IMR-90 (cell line): ENCODE measurements around the gene ABAT. TPM values are rescaled to one million over a fixed set of nuclear protein-coding genes. Genes with fewer than 3 reads are reported as not detected.

ENCODE experiments used
- ATAC-seq: fragments of 200-7000 bp; cut with Tn5 transposase; 2 replicates; pipeline ENCODE4 v1.9.1; 2020; ENCODE audit warnings: low read depth, mild to moderate bottlenecking, moderate library complexity
- BruUV-seq: library from RNA; stranded (reverse); fragments of 400-500 nt; replicated peaks from 2 replicates; lab custom pipeline; 2021; lab: Mats Ljungman, UMichigan
- CTCF ChIA-PET: fragments of 300-600 bp; formaldehyde crosslinking; extraction: SDS; loops from one replicate; lab custom pipeline; 2021; ENCODE audit warnings: antibody characterized with exemption; lab: Yijun Ruan, JAX
- POLR2A ChIA-PET: fragments of 300-600 bp; sonication (Branson Sonifier 250); formaldehyde crosslinking; loops from one replicate; lab custom pipeline; 2022; ENCODE audit warnings: antibody characterized with exemption; ENCODE audit not compliant: unreplicated experiment; lab: Charles Lee
- DNase-seq: peaks from one replicate; pipeline ENCODE4 v3.0.0; 2013
- H2AFZ ChIP-seq: replicated peaks from 2 replicates; pipeline ENCODE3; 2013; ENCODE audit warnings: low read length, mild to moderate bottlenecking; ENCODE audit not compliant: poor library complexity
- H2AK5ac ChIP-seq: 2 replicates; pipeline ENCODE4 v1.6.1; 2013; ENCODE audit warnings: low read depth, low read length, inconsistent platforms
- H2AK9ac ChIP-seq: replicated peaks from 2 replicates; pipeline ENCODE3; 2013; ENCODE audit warnings: mild to moderate bottlenecking, low read depth, low read length, moderate library complexity; ENCODE audit not compliant: poor library complexity
- H2BK120ac ChIP-seq: 2 replicates; pipeline ENCODE4 v1.6.1; 2013; ENCODE audit warnings: low read depth, low read length, inconsistent platforms
- H2BK15ac ChIP-seq: 3 replicates; pipeline ENCODE4 v1.6.1; 2013; ENCODE audit warnings: low read depth, low read length, inconsistent platforms
- H2BK20ac ChIP-seq: 2 replicates; pipeline ENCODE4 v1.6.1; 2013; ENCODE audit warnings: low read depth, mild to moderate bottlenecking, inconsistent platforms, low read length, moderate library complexity
- H2BK5ac ChIP-seq: 2 replicates; pipeline ENCODE4 v1.6.1; 2013; ENCODE audit warnings: mild to moderate bottlenecking, low read depth, low read length, inconsistent platforms; ENCODE audit not compliant: poor library complexity, severe bottlenecking
- H3K14ac ChIP-seq: replicated peaks from 2 replicates; pipeline ENCODE4 v1.6.1; 2013; ENCODE audit warnings: low read depth, low read length, inconsistent platforms
- H3K18ac ChIP-seq: 2 replicates; pipeline ENCODE4 v1.6.1; 2013; ENCODE audit warnings: low read depth, low read length, control low read depth
- H3K23ac ChIP-seq: 2 replicates; pipeline ENCODE4 v1.6.1; 2013; ENCODE audit warnings: low read depth, low read length, inconsistent platforms
- H3K27ac ChIP-seq: 2 replicates; pipeline ENCODE4 v1.5.1; 2013; ENCODE audit warnings: mild to moderate bottlenecking, control low read depth, low read length; ENCODE audit not compliant: insufficient read depth
- H3K27me3 ChIP-seq: 2 replicates; pipeline ENCODE4 v1.6.1; 2013; ENCODE audit warnings: low read length; ENCODE audit not compliant: control insufficient read depth, insufficient read depth
- H3K36me3 ChIP-seq: 2 replicates; pipeline ENCODE4 v1.6.1; 2013; ENCODE audit warnings: low read length, mixed read lengths; ENCODE audit not compliant: control insufficient read depth, insufficient read depth
- H3K4ac ChIP-seq: 2 replicates; pipeline ENCODE4 v1.6.1; 2013; ENCODE audit warnings: low read depth, low read length, inconsistent platforms
- H3K4me1 ChIP-seq: 2 replicates; pipeline ENCODE4 v1.6.1; 2013; ENCODE audit warnings: low read length, mixed read lengths; ENCODE audit not compliant: control insufficient read depth, insufficient read depth
- H3K4me2 ChIP-seq: 2 replicates; pipeline ENCODE4 v1.6.1; 2013; ENCODE audit warnings: low read depth, mild to moderate bottlenecking, control low read depth, low read length, moderate library complexity
- H3K4me3 ChIP-seq: 2 replicates; pipeline ENCODE4 v1.5.1; 2013; ENCODE audit warnings: low read depth, mild to moderate bottlenecking, control low read depth, low read length, moderate library complexity; ENCODE audit not compliant: insufficient read depth
- H3K56ac ChIP-seq: 2 replicates; pipeline ENCODE4 v1.6.1; 2013; ENCODE audit warnings: low read length, inconsistent platforms; ENCODE audit not compliant: insufficient read depth; ENCODE audit errors: extremely low read depth
- H3K79me1 ChIP-seq, 2 experiments: 2 replicates each; pipeline ENCODE4 v1.6.1; 2013; ENCODE audit warnings: low read length in 2 of 2, inconsistent platforms in 1 of 2, low read depth in 1 of 2
- H3K9ac ChIP-seq: 2 replicates; pipeline ENCODE4 v1.6.1; 2013; ENCODE audit warnings: low read depth, low read length, control low read depth
- H3K9me1 ChIP-seq: 2 replicates; pipeline ENCODE4 v1.6.1; 2013; ENCODE audit warnings: low read length, inconsistent platforms; ENCODE audit not compliant: insufficient read depth
- H3K9me3 ChIP-seq: 2 replicates; pipeline ENCODE4 v1.6.1; 2013; ENCODE audit warnings: low read length; ENCODE audit not compliant: control insufficient read depth, insufficient read depth
- H4K20me1 ChIP-seq: 2 replicates; pipeline ENCODE4 v1.6.1; 2013; ENCODE audit warnings: low read length, inconsistent platforms; ENCODE audit not compliant: insufficient read depth
- H4K5ac ChIP-seq: 2 replicates; pipeline ENCODE4 v1.6.1; 2013; ENCODE audit warnings: mild to moderate bottlenecking, low read depth, low read length, control low read depth
- H4K8ac ChIP-seq, 2 experiments: 2 replicates each; pipeline ENCODE4 v1.6.1; 2013; ENCODE audit warnings: low read depth in 2 of 2, low read length in 2 of 2, control low read depth in 1 of 2, inconsistent platforms in 1 of 2
- H4K91ac ChIP-seq: 2 replicates; pipeline ENCODE4 v1.6.1; 2013; ENCODE audit warnings: low read depth, low read length, inconsistent platforms; ENCODE audit not compliant: insufficient read depth
- RCOR1 ChIP-seq: IDR thresholded peaks from 2 replicates; pipeline ENCODE4 v1.6.1; 2012; ENCODE audit warnings: mild to moderate bottlenecking, low read length, improper control_type of control experiment; ENCODE audit not compliant: insufficient replicate concordance
- RFX5 ChIP-seq: IDR thresholded peaks from 2 replicates; pipeline ENCODE4 v1.8.0; 2012; ENCODE audit warnings: low read depth, mild to moderate bottlenecking, low read length, moderate library complexity
- SMC3 ChIP-seq: fragments of 150-350 bp; IDR thresholded peaks from 2 replicates; pipeline ENCODE4 v1.6.1; 2016; ENCODE audit warnings: low read depth, mild to moderate bottlenecking, antibody characterized with exemption, low read length, moderate library complexity
- WGBS, 2 experiments: methylation state at CpG; one replicate each; pipeline versions ENCODE4 v1.1.5 to v1.1.7; 2013; ENCODE audit warnings: missing lambda C conversion rate in 2 of 2; ENCODE audit not compliant: insufficient read length in 1 of 2; ENCODE audit errors: extremely low coverage in 2 of 2; 5-methylcytosine and 5-hydroxymethylcytosine counted together
- dilution Hi-C: fragments of 300-500 bp; cut with HindIII; formaldehyde crosslinking; loops from one replicate; pipeline ENCODE4 v1.14.3; 2018; ENCODE audit warnings: low sequenced_read_pairs; ENCODE audit not compliant: unreplicated experiment
- in situ Hi-C: fragments of 300-500 bp; cut with MboI; formaldehyde crosslinking; loops from 3 replicates; pipeline ENCODE4 v1.14.3; 2019; ENCODE audit warnings: low sequenced_read_pairs, inconsistent platforms, mixed read lengths
- intact Hi-C: fragments of 100-400 bp; cut with micrococcal nuclease; formaldehyde crosslinking; loops from 2 replicates; pipeline ENCODE4 v1.10.0; 2022
- polyA plus RNA-seq, 3 experiments: library from polyadenylated mRNA; depleted of rRNA; stranded (reverse); fragments of >200 nt; gene quantifications; 2 replicates each; pipeline ENCODE4 v1.2.3, GENCODE V29; 2012; ENCODE audit warnings: low replicate concordance in 1 of 3
- total RNA-seq: library from RNA; depleted of rRNA; stranded (reverse); fragments of >200 nt; gene quantifications from 2 replicates; pipeline ENCODE4 v1.2.3, GENCODE V29; 2012
- TF ChIP-seq, protein P1 (sequence below): conservative IDR thresholded peaks from 2 replicates; pipeline ENCODE4 v1.5.1; 2012; ENCODE audit warnings: mild to moderate bottlenecking, low read depth, low read length, improper control_type of control experiment

The ABAT gene
- total and polyA plus RNA-seq, 2 of the 4 experiments (the other 2 are of a cell fraction): 4.5 to 6.9 TPM

DNA sequence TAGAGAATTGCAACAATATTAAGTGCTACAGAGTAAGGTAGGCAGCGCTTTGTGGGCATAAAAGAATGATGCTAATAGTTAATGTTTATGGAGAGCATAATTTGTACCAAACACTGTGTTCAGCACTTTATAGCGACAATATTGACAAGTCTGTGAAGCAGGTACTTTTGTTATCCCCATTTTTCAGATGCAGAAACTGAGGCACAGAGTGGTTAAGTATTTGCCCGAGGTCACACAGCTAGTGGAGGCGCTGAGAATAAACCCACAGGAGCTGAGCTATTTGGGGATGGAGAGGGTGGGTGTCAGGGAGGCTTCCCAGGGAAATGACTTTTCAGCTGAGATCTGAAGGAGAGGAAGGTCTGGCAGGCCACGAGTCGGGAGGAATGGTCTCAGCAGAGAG is 83.6 kb downstream of the ABAT start:
- Histone ChIP-seq H3K36me3 (no peaks in the 10 kb centered on the region), H3K27ac (no peak overlapping the region), H4K8ac (no peak overlapping the region), H2BK5ac (no peak overlapping the region), H3K9me1 (no peaks in the 10 kb centered on the region), H3K79me1 (no peaks in the 10 kb centered on the region), H3K4me2 (no peak overlapping the region), H3K23ac (no peak overlapping the region), H3K9me3 (no peaks in the 10 kb centered on the region), H3K56ac (no peak overlapping the region), H3K4ac (no peak overlapping the region), H4K5ac (no peak overlapping the region), H2AK9ac (no peak overlapping the region), H3K4me3 (no peak overlapping the region), H2AFZ (no peak overlapping the region), H3K9ac (no peak overlapping the region), H3K14ac (no peak overlapping the region), H2BK20ac (no peak overlapping the region), H3K18ac (no peak overlapping the region), H2BK120ac (no peak overlapping the region), H4K20me1 (no peaks in the 10 kb centered on the region), H3K4me1 (no peaks in the 10 kb centered on the region), H2AK5ac (no peak overlapping the region), H4K91ac (no peak overlapping the region), H2BK15ac (no peak overlapping the region), H3K27me3 (no peaks in the 10 kb centered on the region)
- POLR2A ChIA-PET: no interaction called here
- in situ Hi-C loops (no loop called here), dilution Hi-C loops (no loop called here), intact Hi-C loops (no loop called here)
- WGBS, 2 experiments: 67% methylated on average over 3 of the region's 6 CpGs; no CpG with 5 or more reads in 1 of the 2 experiments
- ATAC-seq (no peak), DNase-seq (no peak)
- CTCF ChIA-PET: no interaction called here
- BruUV-seq: no TSS peak
- TF ChIP-seq RFX5 (no peak), SMC3 (no peak), RCOR1 (no peak)
- TF ChIP-seq, protein P1, sequence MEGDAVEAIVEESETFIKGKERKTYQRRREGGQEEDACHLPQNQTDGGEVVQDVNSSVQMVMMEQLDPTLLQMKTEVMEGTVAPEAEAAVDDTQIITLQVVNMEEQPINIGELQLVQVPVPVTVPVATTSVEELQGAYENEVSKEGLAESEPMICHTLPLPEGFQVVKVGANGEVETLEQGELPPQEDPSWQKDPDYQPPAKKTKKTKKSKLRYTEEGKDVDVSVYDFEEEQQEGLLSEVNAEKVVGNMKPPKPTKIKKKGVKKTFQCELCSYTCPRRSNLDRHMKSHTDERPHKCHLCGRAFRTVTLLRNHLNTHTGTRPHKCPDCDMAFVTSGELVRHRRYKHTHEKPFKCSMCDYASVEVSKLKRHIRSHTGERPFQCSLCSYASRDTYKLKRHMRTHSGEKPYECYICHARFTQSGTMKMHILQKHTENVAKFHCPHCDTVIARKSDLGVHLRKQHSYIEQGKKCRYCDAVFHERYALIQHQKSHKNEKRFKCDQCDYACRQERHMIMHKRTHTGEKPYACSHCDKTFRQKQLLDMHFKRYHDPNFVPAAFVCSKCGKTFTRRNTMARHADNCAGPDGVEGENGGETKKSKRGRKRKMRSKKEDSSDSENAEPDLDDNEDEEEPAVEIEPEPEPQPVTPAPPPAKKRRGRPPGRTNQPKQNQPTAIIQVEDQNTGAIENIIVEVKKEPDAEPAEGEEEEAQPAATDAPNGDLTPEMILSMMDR: no peak
